Tibial nerve (tissue), 4 donors: ENCODE measurements around the gene PHLDB3.

Source experiments
- CTCF ChIP-seq, 5 experiments: fragments of 200-600 bp in 3 of 5; fragments of 450-650 bp in 2 of 5; sonication (generic) in 3 of 5; IDR thresholded peaks; one replicate each; pipeline ENCODE4 v1.5.1; 2016 to 2019; ENCODE audit warnings: antibody characterized with exemption in 5 of 5, mild to moderate bottlenecking in 3 of 5, moderate library complexity in 2 of 5
- EP300 ChIP-seq, 2 donors: sonication (generic); formaldehyde crosslinking; IDR thresholded peaks; one replicate each; pipeline ENCODE4 v1.6.1; 2017; ENCODE audit warnings: antibody characterized with exemption in 2 of 2, mild to moderate bottlenecking in 1 of 2

GRCh38 chr19:43510713-43511112 is 6.2 kb upstream of the PHLDB3 start:
- TF ChIP-seq CTCF (IDR thresholded peaks at IDR 0.05) (no peak), EP300 (IDR thresholded peaks at IDR 0.05) (no peak)
